K562 (cell line): ENCODE measurements around the gene PTK7. TPM values are rescaled to one million over a fixed set of nuclear protein-coding genes. Genes with fewer than 3 reads are reported as not detected.

ENCODE experiments used
- ATAC-seq: fragments of 200-7000 bp; cut with Tn5 transposase; 3 replicates; pipeline ENCODE4 v1.9.1; 2020; ENCODE audit warnings: moderate library complexity
- BruUV-seq: library from RNA; stranded (reverse); fragments of 400-500 nt; replicated peaks from 2 replicates; lab custom pipeline; 2021; lab: Mats Ljungman, UMichigan
- CTCF ChIA-PET: fragments of 300-600 bp; formaldehyde crosslinking; extraction: SDS; loops from one replicate; lab custom pipeline; 2021; ENCODE audit warnings: low intra/inter-chr PET ratio; lab: Yijun Ruan, JAX
- POLR2A ChIA-PET: fragments of 300-600, 350-650 bp; sonication (Branson Sonifier 250); formaldehyde crosslinking; extraction: SDS; loops from one replicate; lab custom pipeline; 2021; ENCODE audit warnings: antibody characterized with exemption, inconsistent platforms; lab: Yijun Ruan, JAX
- DNase-seq, 4 experiments: peaks; one replicate each; pipeline versions ENCODE4 v3.0.0 to v3.0.0-alpha.2; 2011 to 2018; ENCODE audit warnings: low spot score in 3 of 4, mixed read lengths in 3 of 4; ENCODE audit errors: extremely low read depth in 1 of 4
- FAIRE-seq: peaks from 2 replicates; lab custom pipeline; 2011; peaks lifted over from hg19 to GRCh38; lab: Jason Lieb, UNC
- H2AFZ ChIP-seq: 2 replicates; pipeline ENCODE4 v1.6.0; 2011; ENCODE audit warnings: low read depth, low read length, control low read depth, inconsistent platforms
- H3K27ac ChIP-seq: fragments of 200-600 bp; 3 replicates; pipeline ENCODE4 v1.8.0; 2011; ENCODE audit warnings: low read depth, mild to moderate bottlenecking, control low read depth, inconsistent platforms, low read length, moderate library complexity, mixed read lengths; ENCODE audit errors: extremely low read depth
- H3K27me3 ChIP-seq, 2 experiments: fragments of 300-600 bp in 1 of 2; 2 replicates in 1 of 2; 3 replicates in 1 of 2; pipeline versions ENCODE4 v1.6.0 to v1.8.0; 2011; ENCODE audit warnings: inconsistent platforms in 2 of 2, low read length in 2 of 2, mild to moderate bottlenecking in 1 of 2, mixed read lengths in 1 of 2, moderate library complexity in 1 of 2; ENCODE audit not compliant: control insufficient read depth in 2 of 2, insufficient read depth in 2 of 2
- H3K36me3 ChIP-seq: fragments of 300-600 bp; 3 replicates; pipeline ENCODE4 v1.8.0; 2011; ENCODE audit warnings: mild to moderate bottlenecking, low read length, inconsistent platforms; ENCODE audit not compliant: control insufficient read depth, insufficient read depth
- H3K4me1 ChIP-seq, 2 experiments: fragments of 200-600 bp in 1 of 2; replicated peaks in 1 of 2; 2 replicates in 1 of 2; 3 replicates in 1 of 2; pipeline versions ENCODE4 v1.5.1 to v1.8.0; 2011; ENCODE audit warnings: inconsistent platforms in 2 of 2, low read length in 2 of 2, mild to moderate bottlenecking in 1 of 2, mixed read lengths in 1 of 2, moderate library complexity in 1 of 2; ENCODE audit not compliant: control insufficient read depth in 2 of 2, insufficient read depth in 2 of 2
- H3K4me2 ChIP-seq: 2 replicates; pipeline ENCODE4 v1.6.1; 2011; ENCODE audit warnings: low read length, control low read depth, inconsistent platforms, mixed read lengths; ENCODE audit not compliant: insufficient read depth
- H3K4me3 ChIP-seq: fragments of 200-600 bp; sonication (generic), shearing (Covaris generic); 2 replicates; pipeline ENCODE4 v1.5.1; 2016; ENCODE audit warnings: control low read depth, inconsistent platforms
- H3K79me2 ChIP-seq: fragments of 200-600 bp; 3 replicates; pipeline ENCODE4 v1.8.0; 2011; ENCODE audit warnings: low read length, inconsistent platforms; ENCODE audit not compliant: control insufficient read depth, insufficient read depth
- H3K9ac ChIP-seq, 2 experiments: 2 replicates each; pipeline versions ENCODE4 v1.6.0 to v1.6.1; 2011; ENCODE audit warnings: low read depth in 2 of 2, low read length in 2 of 2, control low read depth in 1 of 2, inconsistent platforms in 1 of 2, mild to moderate bottlenecking in 1 of 2, mixed read lengths in 1 of 2; ENCODE audit not compliant: insufficient read depth in 1 of 2
- H3K9me1 ChIP-seq: one replicate; pipeline ENCODE4 v1.6.0; 2011; ENCODE audit warnings: inconsistent platforms, mild to moderate bottlenecking, low read length, moderate library complexity; ENCODE audit not compliant: control insufficient read depth, insufficient read depth
- H3K9me3 ChIP-seq: replicated peaks from 2 replicates; pipeline ENCODE4 v1.5.1; 2011; ENCODE audit warnings: low read depth, low read length, inconsistent platforms; ENCODE audit not compliant: control insufficient read depth, insufficient read depth
- H4K20me1 ChIP-seq: replicated peaks from 2 replicates; pipeline ENCODE4 v1.6.1; 2011; ENCODE audit warnings: low read length, inconsistent platforms, mixed read lengths; ENCODE audit not compliant: control insufficient read depth, insufficient read depth
- FOXM1 ChIP-seq, 2 experiments: fragments of 450-650 bp in 1 of 2; sonication (generic) in 1 of 2; formaldehyde crosslinking in 1 of 2; IDR thresholded peaks; 2 replicates each; pipeline versions ENCODE4 v1.6.1 to v1.9.0; 2017 to 2022; ENCODE audit warnings: low read depth in 2 of 2, mild to moderate bottlenecking in 2 of 2, missing genetic modification reagents in 1 of 2, moderate library complexity in 1 of 2
- MTF1 ChIP-seq: fragments of 250-450 bp; sonication (Bioruptor Pico); IDR thresholded peaks from 2 replicates; pipeline ENCODE4 v1.9.0; 2021; ENCODE audit warnings: moderate library complexity, mild to moderate bottlenecking, inconsistent platforms, borderline replicate concordance
- POLR2G ChIP-seq: fragments of 200-400 bp; formaldehyde crosslinking; IDR thresholded peaks from 2 replicates; pipeline ENCODE4 v1.6.1; 2017; ENCODE audit warnings: low read depth, mild to moderate bottlenecking, antibody characterized with exemption, low read length, moderate library complexity
- RBFOX2 ChIP-seq: fragments of 200-400 bp; formaldehyde crosslinking; IDR thresholded peaks from 2 replicates; pipeline ENCODE4 v1.6.1; 2017; ENCODE audit warnings: low read depth, mild to moderate bottlenecking, low read length, moderate library complexity
- ZNF212 ChIP-seq: fragments of 450-650 bp; formaldehyde crosslinking; IDR thresholded peaks from 2 replicates; pipeline ENCODE4 v1.4.0; 2020; ENCODE audit warnings: mild to moderate bottlenecking
- WGBS: fragments of 100-300 bp; shearing (Covaris generic); methylation state at CpG from one replicate; pipeline ENCODE4 v1.1.6; 2016; ENCODE audit warnings: low coverage, mixed read lengths; ENCODE audit not compliant: insufficient coverage; ENCODE audit errors: missing lambda C conversion rate; 5-methylcytosine and 5-hydroxymethylcytosine counted together
- in situ Hi-C: fragments of 300-500 bp; cut with MboI; formaldehyde crosslinking; loops from 4 replicates; pipeline ENCODE4 v1.15.0; 2018; ENCODE audit warnings: inconsistent platforms, mixed read lengths
- intact Hi-C: fragments of 100-400 bp; cut with micrococcal nuclease; formaldehyde crosslinking; loops from 2 replicates; pipeline ENCODE4 v1.14.2; 2022
- polyA plus RNA-seq, 8 experiments: library from polyadenylated mRNA; depleted of rRNA in 4 of 8; stranded (reverse) in 5 of 8; unstranded in 3 of 8; fragments of >200 nt; fragmentation: Nextera tagmentation in 2 of 8; fragmentation: Illumina TruSeq in 1 of 8; extraction: Ambion mirVana in 2 of 8; extraction: Trizol in 1 of 8; gene quantifications; 2 replicates each; pipeline versions ENCODE4 v1.2.1 to v1.2.3, GENCODE V29; 2011 to 2014; ENCODE audit warnings: inconsistent platforms in 1 of 8, missing spikeins in 1 of 8
- total RNA-seq, 7 experiments: library from RNA; depleted of rRNA in 6 of 7; stranded (reverse); fragments of >200 nt in 6 of 7; fragmentation: Illumina TruSeq in 2 of 7; extraction: Trizol in 2 of 7; gene quantifications; 2 replicates each; pipeline versions ENCODE4 v1.2.1 to v1.2.3, GENCODE V29; 2011 to 2021; ENCODE audit warnings: low replicate concordance in 1 of 7
- TF ChIP-seq, protein P1 (sequence below): sonication (generic); formaldehyde crosslinking; IDR thresholded peaks from 2 replicates; pipeline ENCODE4 v1.8.1; 2023; ENCODE audit warnings: missing genetic modification reagents, mild to moderate bottlenecking, borderline replicate concordance

Gene PTK7
- total and polyA plus RNA-seq, 9 of the 15 experiments (the other 6 are each of a cell fraction or from before 2014, with no cell fraction given): 0.20 to 6.8 (median 4.2) TPM

- TF ChIP-seq, protein P1, sequence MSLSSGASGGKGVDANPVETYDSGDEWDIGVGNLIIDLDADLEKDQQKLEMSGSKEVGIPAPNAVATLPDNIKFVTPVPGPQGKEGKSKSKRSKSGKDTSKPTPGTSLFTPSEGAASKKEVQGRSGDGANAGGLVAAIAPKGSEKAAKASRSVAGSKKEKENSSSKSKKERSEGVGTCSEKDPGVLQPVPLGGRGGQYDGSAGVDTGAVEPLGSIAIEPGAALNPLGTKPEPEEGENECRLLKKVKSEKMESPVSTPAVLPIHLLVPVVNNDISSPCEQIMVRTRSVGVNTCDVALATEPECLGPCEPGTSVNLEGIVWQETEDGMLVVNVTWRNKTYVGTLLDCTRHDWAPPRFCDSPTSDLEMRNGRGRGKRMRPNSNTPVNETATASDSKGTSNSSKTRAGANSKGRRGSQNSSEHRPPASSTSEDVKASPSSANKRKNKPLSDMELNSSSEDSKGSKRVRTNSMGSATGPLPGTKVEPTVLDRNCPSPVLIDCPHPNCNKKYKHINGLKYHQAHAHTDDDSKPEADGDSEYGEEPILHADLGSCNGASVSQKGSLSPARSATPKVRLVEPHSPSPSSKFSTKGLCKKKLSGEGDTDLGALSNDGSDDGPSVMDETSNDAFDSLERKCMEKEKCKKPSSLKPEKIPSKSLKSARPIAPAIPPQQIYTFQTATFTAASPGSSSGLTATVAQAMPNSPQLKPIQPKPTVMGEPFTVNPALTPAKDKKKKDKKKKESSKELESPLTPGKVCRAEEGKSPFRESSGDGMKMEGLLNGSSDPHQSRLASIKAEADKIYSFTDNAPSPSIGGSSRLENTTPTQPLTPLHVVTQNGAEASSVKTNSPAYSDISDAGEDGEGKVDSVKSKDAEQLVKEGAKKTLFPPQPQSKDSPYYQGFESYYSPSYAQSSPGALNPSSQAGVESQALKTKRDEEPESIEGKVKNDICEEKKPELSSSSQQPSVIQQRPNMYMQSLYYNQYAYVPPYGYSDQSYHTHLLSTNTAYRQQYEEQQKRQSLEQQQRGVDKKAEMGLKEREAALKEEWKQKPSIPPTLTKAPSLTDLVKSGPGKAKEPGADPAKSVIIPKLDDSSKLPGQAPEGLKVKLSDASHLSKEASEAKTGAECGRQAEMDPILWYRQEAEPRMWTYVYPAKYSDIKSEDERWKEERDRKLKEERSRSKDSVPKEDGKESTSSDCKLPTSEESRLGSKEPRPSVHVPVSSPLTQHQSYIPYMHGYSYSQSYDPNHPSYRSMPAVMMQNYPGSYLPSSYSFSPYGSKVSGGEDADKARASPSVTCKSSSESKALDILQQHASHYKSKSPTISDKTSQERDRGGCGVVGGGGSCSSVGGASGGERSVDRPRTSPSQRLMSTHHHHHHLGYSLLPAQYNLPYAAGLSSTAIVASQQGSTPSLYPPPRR: no peak
- 0 out of 2 replicates have a peak, but pooled peaks have one; percentile 7 for TF ChIP-seq POLR2G
Measured at GRCh38 chr6:43045371-43045930, 30.7 kb upstream of the PTK7 start (continued).

DNA sequence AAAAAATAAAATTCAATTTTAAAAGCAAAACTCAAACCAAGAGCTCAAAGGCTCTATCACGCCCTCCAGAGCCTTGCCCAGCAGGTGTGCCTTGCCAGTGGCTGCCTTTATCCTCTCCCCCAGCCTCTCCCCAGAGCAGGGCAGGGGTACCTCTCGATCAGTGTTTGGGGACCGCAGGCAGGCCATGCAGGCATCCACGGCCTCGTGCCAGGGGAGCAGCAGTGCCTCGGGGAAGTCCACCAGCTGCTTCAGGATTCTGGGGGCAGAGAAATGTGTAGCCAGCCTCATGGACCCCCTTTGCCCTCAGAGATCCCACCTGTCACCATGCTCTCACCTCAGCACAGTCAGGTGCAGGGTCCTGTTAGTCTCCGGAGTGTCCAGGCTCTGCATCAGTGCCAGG, 28.1 kb upstream of the PTK7 start:
- in situ Hi-C loops: no loop called here
- intact Hi-C loops: no loop called here
- peaks cover 14 to 17% of the 10 kb centered on the region in 2 experiments for H3K4me1 ChIP-seq
- H3K79me2 ChIP-seq: peaks cover 16% of the 10 kb centered on the region
- H3K9me1 ChIP-seq: peaks cover 12% of the 10 kb centered on the region
- H4K20me1 ChIP-seq: no peaks in the 10 kb centered on the region
- no peak for TF ChIP-seq MTF1 (CRISPR knock-in tag)
- peak; percentile 52; the same call in 1 of the 2 replicates for TF ChIP-seq POLR2G
- peak; percentile 52 for TF ChIP-seq RBFOX2
- no peak for TF ChIP-seq FOXM1 (IDR thresholded peaks at IDR 0.05; ENCODE audit: low read depth)
- TF ChIP-seq FOXM1 (CRISPR knock-in tag; IDR thresholded peaks at IDR 0.05; ENCODE audit: low read depth): no peak
- no peak for TF ChIP-seq ZNF212 (CRISPR knock-in tag)
- ATAC-seq (no peak), FAIRE-seq (no peak), DNase-seq (no peak)
- H3K36me3 ChIP-seq: peaks cover 71% of the 10 kb centered on the region
- no peak overlapping the region for H2AFZ ChIP-seq
- peak overlapping the region in 1 of 2 experiments; percentile 66; a peak in 2 of 4 replicates for H3K9ac ChIP-seq
- ChIA-PET CTCF (no interaction called here), POLR2A (interaction anchor here (0.6 to 3.9 kb wide), 7 partner anchors 13 to 635 kb away, joined by 3 to 22 read pairs (median 3); no protein-coding TSS in a partner anchor)
- H3K9me3 ChIP-seq: no peaks in the 10 kb centered on the region
- no TSS peak for BruUV-seq
- no peak overlapping the region for H3K4me2 ChIP-seq
- H3K27me3 ChIP-seq: no peaks in the 10 kb centered on the region
- H3K27ac ChIP-seq: no peak overlapping the region
- no peak overlapping the region for H3K4me3 ChIP-seq
- WGBS: 91% methylated on average over 7 of the region's 7 CpGs
